ENCODE measurements around the gene BAMBI. TPM values are rescaled to one million over a fixed set of nuclear protein-coding genes. Genes with fewer than 3 reads are reported as not detected.

The BAMBI gene
- polyA plus RNA-seq, 1 donor from 2014 or later: 0.54 TPM

GRCh38 chr10:28680358-28680752, 3.0 kb downstream of the BAMBI start:
- H3K36me3 ChIP-seq (ENCODE audit: insufficient read depth, low read length): no peaks in the 10 kb centered on the region
- no peak overlapping the region for H2AFZ ChIP-seq (ENCODE audit: low read depth, low read length)
- no peak for TF ChIP-seq CTCF (IDR thresholded peaks at IDR 0.05; ENCODE audit: poor library complexity, severe bottlenecking)
- TF ChIP-seq TAF1 (IDR thresholded peaks at IDR 0.05; ENCODE audit: low read depth): no peak
- no peak for TF ChIP-seq REST (IDR thresholded peaks at IDR 0.05; ENCODE audit: borderline replicate concordance)
- TF ChIP-seq RAD21 (conservative IDR thresholded peaks at IDR 0.05): no peak
- no peak for TF ChIP-seq SMC3 (conservative IDR thresholded peaks at IDR 0.05; ENCODE audit: poor library complexity)
- no peak for TF ChIP-seq MXI1 (conservative IDR thresholded peaks at IDR 0.05; ENCODE audit: poor library complexity, severe bottlenecking)
- TF ChIP-seq EZH2 (IDR thresholded peaks at IDR 0.05; ENCODE audit: borderline replicate concordance, insufficient read depth, low read length, poor library complexity, severe bottlenecking): no peak
- TF ChIP-seq EP300 (conservative IDR thresholded peaks at IDR 0.05; ENCODE audit: poor library complexity, severe bottlenecking): no peak
- no peak for TF ChIP-seq POLR2AphosphoS5 (IDR thresholded peaks at IDR 0.05)
- H3K4me3 ChIP-seq (ENCODE audit: low read length): no peak overlapping the region
- no peak overlapping the region for H3K4me2 ChIP-seq (ENCODE audit: low read length)
- H3K79me2 ChIP-seq (replicated peaks; ENCODE audit: insufficient read depth, low read length): no peaks in the 10 kb centered on the region
- peaks cover 75% of the 10 kb centered on the region for H3K27me3 ChIP-seq (ENCODE audit: insufficient read depth, low read depth, low read length)
- H3K9ac ChIP-seq (ENCODE audit: low read length): no peak overlapping the region
- no peaks in the 10 kb centered on the region for H3K9me3 ChIP-seq (ENCODE audit: low read length)
- H3K27ac ChIP-seq (ENCODE audit: low read length): no peak overlapping the region
- H4K20me1 ChIP-seq (ENCODE audit: insufficient read depth): no peaks in the 10 kb centered on the region
- H3K9me2 ChIP-seq (ENCODE audit: insufficient read depth, low read length): no peaks in the 10 kb centered on the region
- no peaks in the 10 kb centered on the region for H3F3A ChIP-seq (ENCODE audit: insufficient read depth, low read length, poor library complexity, severe bottlenecking)

GRCh38 chr10:28681291-28681763, 4.0 kb downstream of the BAMBI start:
- Histone ChIP-seq H3K27me3 (ENCODE audit: insufficient read depth, low read depth, low read length) (peaks cover 65% of the 10 kb centered on the region), H3K27ac (ENCODE audit: low read length) (no peak overlapping the region), H3K4me2 (ENCODE audit: low read length) (no peak overlapping the region), H3K9me3 (ENCODE audit: low read length) (no peaks in the 10 kb centered on the region), H3F3A (ENCODE audit: insufficient read depth, low read length, poor library complexity, severe bottlenecking) (no peaks in the 10 kb centered on the region), H3K9me2 (ENCODE audit: insufficient read depth, low read length) (no peaks in the 10 kb centered on the region), H3K79me2 (replicated peaks; ENCODE audit: insufficient read depth, low read length) (no peaks in the 10 kb centered on the region), H3K36me3 (ENCODE audit: insufficient read depth, low read length) (no peaks in the 10 kb centered on the region), H2AFZ (ENCODE audit: low read depth, low read length) (no peak overlapping the region), H4K20me1 (ENCODE audit: insufficient read depth) (no peaks in the 10 kb centered on the region), H3K9ac (ENCODE audit: low read length) (no peak overlapping the region), H3K4me3 (ENCODE audit: low read length) (no peak overlapping the region)
- TF ChIP-seq POLR2AphosphoS5 (IDR thresholded peaks at IDR 0.05) (no peak), CTCF (IDR thresholded peaks at IDR 0.05; ENCODE audit: poor library complexity, severe bottlenecking) (no peak), EZH2 (IDR thresholded peaks at IDR 0.05; ENCODE audit: borderline replicate concordance, insufficient read depth, low read length, poor library complexity, severe bottlenecking) (no peak), SMC3 (conservative IDR thresholded peaks at IDR 0.05; ENCODE audit: poor library complexity) (no peak), REST (IDR thresholded peaks at IDR 0.05; ENCODE audit: borderline replicate concordance) (no peak), EP300 (conservative IDR thresholded peaks at IDR 0.05; ENCODE audit: poor library complexity, severe bottlenecking) (no peak), MXI1 (conservative IDR thresholded peaks at IDR 0.05; ENCODE audit: poor library complexity, severe bottlenecking) (no peak), TAF1 (IDR thresholded peaks at IDR 0.05; ENCODE audit: low read depth) (no peak), RAD21 (conservative IDR thresholded peaks at IDR 0.05) (no peak)
